Inferior parietal cortex (tissue), 1 donor: ENCODE results near the gene CNTN4.
A peak's percentile ranks its signal among the peaks of the same experiment; 100 is the strongest.
"Not testable (repeated sequence)": the region's sequence is repeated elsewhere in the genome, so short reads cannot be mapped to it uniquely, and the experiment has no call there.

Source experiments
- DNase-seq: peaks from one replicate; pipeline ENCODE4 v3.0.0-alpha.2; 2016; ENCODE audit errors: extremely low spot score

Gene CNTN4

DNA sequence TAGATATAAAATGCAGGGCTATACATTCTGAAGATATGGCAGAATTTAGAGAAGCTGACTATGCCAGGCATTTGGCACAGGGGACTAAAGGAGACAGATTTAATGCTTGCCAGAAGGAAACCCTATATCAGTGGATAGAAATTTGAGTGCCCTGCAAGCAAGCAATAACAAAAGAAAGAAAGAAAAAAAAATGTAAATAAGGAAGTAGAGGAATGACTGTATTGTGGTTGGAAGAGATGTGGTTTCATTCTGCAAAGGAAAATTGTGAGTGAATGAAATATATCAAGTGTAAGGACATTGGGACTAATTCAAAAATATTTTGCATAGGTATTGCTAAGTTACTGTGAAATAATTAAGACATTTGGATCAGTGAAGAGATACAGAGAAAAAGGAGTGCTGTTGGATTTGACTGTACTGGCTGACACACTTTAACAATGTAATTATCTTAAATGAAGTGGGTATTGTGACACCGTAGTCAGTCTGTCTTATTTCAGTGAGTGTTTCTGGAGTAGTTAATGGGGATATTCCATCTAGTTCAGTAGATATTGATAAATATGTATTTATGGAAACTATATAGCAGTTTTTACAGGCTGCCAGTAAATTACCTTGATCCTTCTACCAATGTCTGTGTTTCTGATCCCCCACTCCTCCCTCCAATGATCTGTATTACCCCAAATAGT is 418.2 kb downstream of the CNTN4 start:
- no peak for DNase-seq

DNA sequence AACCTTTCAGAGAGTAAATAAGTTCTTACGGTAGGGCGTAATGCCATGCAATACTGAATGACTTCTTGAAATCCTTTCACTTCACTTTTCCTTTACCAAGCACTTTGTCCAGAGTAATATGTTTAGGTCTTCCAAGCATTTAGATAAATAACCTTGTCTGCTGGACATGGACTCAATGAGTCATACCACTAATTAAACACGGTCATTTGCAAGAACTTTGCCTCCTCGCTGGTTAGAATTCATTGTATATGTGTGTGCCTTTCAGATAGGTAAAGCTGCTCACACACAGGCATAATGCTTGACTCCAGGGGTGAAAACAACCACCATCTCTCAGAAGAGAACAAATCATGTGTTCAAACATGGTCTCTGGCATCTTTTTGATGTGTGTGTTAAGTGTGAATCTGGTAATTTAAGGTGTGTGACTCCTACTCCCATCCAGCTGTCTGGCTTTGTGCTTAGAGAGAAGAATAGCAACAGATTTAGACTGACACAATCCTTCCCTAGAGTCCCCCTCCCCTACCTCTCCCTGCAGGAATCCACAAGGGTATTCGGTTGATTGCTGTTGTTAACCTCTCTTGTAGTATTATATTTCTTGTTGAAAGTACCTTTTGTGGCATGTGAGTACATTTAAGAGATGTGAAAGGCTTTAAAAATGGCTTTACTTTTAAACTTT is 419.0 kb downstream of the CNTN4 start:
- DNase-seq, result no peak

DNA sequence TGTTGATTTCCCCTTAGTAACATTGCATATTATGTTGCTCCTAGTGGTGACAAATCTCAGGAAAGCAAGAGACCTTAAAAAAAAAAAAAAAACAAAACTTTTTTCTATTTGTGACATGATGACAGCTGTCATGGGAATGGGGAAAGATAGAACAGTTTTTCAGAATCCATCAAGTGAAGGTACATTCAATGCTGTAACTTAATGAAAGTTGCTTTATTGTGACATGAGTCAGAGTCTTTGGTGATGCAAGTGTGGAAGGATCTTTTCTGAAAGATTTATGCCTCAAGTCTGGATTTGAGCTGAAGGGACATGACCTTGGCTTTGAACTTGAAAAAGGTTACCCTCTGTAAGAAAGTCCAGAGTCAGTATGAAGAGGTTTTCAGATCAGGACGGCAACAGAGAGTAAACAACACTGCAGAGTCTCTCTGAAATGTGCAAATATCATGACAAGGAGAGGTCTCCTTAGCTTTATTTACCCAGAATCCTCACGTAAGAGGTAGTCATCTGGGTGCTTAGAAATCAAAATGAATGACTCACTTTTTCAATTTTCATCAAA is 424.7 kb downstream of the CNTN4 start:
- no peak for DNase-seq

DNA sequence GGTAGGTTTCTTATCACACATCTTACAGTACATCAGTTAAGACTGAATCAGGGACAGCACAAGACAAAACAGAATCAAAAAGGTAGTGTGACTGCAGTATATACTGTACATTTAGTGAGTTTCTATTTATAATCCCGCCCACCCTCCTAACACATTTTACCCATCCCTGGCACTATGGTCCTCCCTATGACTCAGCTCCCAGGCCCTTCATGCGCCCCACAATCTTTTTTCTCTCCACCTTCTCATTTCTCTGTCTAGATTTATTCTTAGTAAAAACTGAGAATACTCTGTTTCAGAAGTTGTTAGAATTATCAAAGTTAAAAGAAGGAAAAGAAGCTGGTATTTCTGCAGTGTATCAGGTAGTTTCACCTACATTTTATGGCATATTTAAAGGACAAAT is 427.3 kb downstream of the CNTN4 start:
- no peak for DNase-seq

DNA sequence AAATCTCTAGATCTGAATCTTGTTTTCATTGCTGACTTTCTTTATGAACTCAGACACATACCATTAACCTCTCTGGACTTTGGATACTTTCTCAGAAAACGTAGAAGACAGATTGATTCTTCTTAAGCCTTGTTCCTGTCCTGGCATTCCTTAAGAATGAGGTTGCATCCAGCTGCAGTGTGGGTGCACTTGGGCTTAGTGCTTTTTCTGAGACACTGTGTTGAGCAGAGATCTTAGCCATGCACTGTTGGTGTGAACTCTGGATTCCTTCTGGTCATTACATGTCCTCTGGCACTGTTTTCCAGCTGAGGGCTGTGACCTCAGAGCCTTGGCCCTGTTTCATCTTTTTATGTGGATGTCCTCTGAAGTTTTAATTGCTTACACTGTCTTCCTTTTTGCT is 428.3 kb downstream of the CNTN4 start:
- no peak for DNase-seq

GRCh38 chr3:2527328-2527727 is 428.7 kb downstream of the CNTN4 start:
- DNase-seq, result not testable (repeated sequence)

GRCh38 chr3:2534767-2535166 is 436.1 kb downstream of the CNTN4 start:
- DNase-seq, result not testable (repeated sequence)

DNA sequence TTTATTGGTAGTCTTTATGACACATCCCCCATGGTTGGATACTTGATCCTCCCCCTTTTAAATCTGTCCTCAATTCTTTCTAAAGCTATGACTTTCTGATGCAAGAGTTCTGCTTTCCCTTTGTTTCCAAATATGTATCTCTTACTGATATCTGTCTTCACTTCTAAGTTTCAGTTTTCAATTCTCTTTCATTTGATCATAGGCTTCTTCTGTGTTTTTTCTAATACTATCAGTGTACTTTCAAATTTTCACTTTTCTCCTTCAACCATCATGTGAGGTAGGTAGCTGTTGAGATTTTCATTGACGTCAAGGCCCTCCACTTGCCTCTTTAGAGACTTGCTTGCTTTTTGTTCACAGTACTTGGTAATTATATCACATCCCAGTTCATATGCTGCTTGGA is 436.5 kb downstream of the CNTN4 start:
- DNase-seq, result no peak

DNA sequence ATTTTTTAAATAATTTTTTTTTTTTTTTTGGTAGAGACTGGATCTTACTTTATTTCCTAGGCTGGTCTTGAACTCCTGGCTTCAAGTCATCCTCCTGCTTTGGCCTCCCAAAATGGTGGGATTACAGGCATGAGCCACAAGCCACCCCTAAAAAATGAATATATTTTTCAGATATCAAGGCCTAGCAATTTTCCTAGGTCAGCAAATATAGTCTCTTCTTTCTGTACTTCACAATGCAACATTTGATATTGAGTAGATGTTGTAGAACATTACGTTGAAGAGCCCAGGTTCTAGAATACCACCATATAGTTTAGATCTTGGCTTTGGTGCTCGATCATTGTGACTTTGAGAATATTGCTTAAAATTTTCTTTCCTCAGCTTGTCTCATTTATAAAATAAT is 437.9 kb downstream of the CNTN4 start:
- DNase-seq, result no peak

DNA sequence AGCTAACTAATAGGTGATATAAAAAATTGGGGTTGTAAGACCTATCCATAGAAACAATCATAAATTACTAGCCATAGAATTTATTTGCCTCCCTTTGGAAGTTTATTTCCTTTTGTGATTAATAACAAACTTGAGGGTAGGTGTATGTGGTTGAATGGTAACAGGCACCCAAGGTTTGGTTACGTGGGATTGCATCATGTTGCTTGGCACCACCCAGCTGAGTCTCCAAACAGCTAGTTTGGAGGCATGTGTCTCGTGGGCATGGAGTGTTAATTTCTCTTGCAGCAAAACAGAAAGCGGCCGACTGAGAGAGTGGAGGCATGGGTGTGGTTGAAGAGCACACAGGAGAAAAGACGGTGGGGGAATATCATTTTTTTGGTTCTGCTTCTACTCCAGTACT is 441.4 kb downstream of the CNTN4 start:
- no peak for DNase-seq

GRCh38 chr3:2543247-2543646 is 444.6 kb downstream of the CNTN4 start:
- no peak for DNase-seq

- DNase-seq, result no peak
Measured at GRCh38 chr3:2544212-2544611, 445.5 kb downstream of the CNTN4 start.

DNA sequence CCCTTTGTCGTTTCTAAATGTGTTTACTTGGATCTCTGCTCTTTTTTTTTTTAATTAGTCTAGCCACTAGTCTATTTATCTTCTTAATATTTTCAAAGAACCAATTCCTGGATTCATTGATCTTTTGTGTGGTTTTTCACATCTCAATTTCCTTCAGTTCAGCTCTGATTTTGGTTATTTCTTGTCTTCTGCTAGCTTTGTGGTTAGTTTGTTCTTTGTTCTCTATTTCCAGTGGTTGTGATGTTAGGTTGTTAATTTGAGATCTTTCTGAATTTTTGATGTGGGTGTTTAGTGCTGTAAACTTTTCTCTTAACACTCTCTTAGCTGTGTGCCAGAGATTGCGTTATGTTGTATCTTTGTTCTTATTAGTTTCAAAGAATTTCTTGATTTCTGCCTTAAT is 446.1 kb downstream of the CNTN4 start:
- DNase-seq, result no peak

GRCh38 chr3:2547049-2547448 is 448.4 kb downstream of the CNTN4 start:
- no peak for DNase-seq

- no peak for DNase-seq
Measured at GRCh38 chr3:2554656-2555055, 456.0 kb downstream of the CNTN4 start.

GRCh38 chr3:2558796-2559195 is 460.1 kb downstream of the CNTN4 start:
- DNase-seq, result peak; percentile 29

GRCh38 chr3:2567451-2567850 is 468.8 kb downstream of the CNTN4 start:
- DNase-seq, result no peak

DNA sequence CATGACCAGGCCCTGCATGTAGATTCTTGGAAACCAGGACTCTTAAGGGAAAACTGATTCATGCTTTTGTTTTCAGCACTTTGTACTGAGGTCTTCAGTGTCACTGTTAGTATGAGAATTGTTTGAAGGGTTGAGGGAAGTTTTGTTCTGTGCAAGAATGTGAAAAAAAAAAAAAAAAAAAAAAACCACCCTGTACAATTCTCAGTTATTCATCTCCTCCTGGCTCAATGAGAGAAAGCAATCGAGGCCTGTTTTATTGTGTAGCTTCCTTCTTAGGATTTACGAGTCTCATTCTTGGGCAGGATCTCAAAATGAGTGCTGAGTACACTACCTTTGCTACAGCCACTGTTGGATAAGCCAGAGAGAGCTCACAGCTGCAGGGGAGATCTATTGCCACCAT is 469.5 kb downstream of the CNTN4 start:
- DNase-seq, result no peak

GRCh38 chr3:2568929-2569328 is 470.3 kb downstream of the CNTN4 start:
- DNase-seq, result no peak

- DNase-seq, result no peak
Measured at GRCh38 chr3:2577571-2577970, 478.9 kb downstream of the CNTN4 start.

DNA sequence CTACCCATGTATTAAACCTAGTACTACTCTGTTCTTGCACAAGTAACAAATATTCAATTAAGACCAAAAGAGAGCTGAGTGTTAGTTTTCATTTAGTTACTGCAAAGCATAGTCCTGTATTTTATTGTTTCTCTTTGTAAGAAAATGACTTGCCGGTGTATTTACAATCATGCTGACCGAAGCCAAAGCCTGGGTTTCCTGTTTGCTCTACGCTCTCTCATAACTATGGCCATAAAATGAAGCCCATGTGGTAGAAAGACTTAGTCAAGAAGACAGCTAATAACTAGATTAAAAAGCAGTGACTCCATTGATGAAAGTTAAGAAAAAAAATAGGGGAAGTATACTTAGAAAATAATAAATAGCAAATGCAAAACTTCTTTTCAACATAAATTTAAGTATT is 479.9 kb downstream of the CNTN4 start:
- no peak for DNase-seq

GRCh38 chr3:2579206-2579605 is 480.5 kb downstream of the CNTN4 start:
- peak; percentile 37 for DNase-seq

GRCh38 chr3:2583046-2583445 is 484.4 kb downstream of the CNTN4 start:
- DNase-seq, result no peak
